SH-SY5Y (cell line): ENCODE data around the gene SLC25A41.

ENCODE experiments used
- GATA2 ChIP-seq: IDR thresholded peaks from 2 replicates; pipeline ENCODE4 v1.6.1; 2011; ENCODE audit warnings: mild to moderate bottlenecking, low read depth, low read length
- GATA3 ChIP-seq: IDR thresholded peaks from 2 replicates; pipeline ENCODE4 v1.6.1; 2011; ENCODE audit warnings: low read depth, mild to moderate bottlenecking, low read length, moderate library complexity

DNA sequence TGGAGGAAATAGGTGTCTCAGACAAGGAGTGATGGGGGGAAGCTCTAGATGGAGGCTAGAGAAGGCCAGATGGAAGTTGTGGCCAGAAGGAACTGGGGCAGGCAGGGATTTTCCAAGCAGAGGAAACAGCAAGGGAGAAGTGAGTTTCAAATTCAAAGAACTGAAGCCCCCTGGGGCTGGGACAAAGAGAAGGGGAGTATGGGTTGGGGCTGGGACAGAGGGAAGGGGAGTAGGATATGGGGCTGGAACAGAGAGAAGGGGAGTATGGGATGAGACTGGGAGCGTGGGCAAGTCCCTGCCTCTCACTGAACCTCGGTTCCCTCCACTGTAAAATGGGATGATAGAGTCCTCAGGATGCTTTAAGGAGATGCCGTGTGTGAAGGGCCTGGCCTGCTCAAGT is 38.7 kb downstream of the SLC25A41 start:
- TF ChIP-seq GATA3 = no peak
- no peak for TF ChIP-seq GATA2
